Measurements from ENCODE around the gene HIPK4. TPM values are rescaled to one million over a fixed set of nuclear protein-coding genes. Genes with fewer than 3 reads are reported as not detected.

Gene HIPK4
- 0.15 to 0.32 TPM (median 0.19 TPM) in 5 replicates for total RNA-seq (2022; extraction: Qiagen RNA extraction; ENCODE audit: low read depth)

DNA sequence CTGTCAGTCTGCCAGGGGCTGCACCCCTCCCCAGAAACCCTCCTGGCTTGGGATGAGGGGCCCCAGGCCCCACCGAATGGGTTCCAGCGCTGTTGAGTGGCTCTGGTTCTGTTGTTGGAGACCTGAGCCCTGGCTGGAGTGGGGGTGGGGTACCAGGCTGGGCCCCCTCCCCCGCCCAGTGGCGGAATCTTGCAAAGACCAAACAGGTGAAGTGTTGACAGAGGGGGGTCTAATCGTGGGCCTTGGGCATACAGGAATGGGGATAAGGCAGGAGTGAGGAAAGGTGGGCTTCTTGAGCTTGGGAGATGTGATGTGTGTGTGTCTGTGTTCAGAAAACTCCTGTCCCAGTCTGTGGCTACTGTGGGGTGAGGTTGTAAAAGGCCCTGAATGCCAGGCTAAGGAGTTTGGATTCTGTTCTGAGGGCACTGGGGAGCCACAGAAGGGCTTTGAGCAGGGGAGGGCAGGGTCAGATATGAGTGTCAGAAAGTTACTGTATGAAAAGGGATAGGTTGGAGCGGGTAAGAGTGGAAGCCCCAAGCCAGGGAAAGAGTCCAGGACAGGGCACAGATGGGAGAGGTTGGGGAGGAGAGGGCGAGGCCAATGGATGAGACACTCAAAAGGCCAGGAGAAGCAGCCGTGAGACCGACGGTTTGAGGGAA lies at the start of gene HIPK4:
Gene HIPK4, minus strand, starts transcription at position 98 of the 659 bp plus-strand sequence. CDS start 279 bp downstream, outside the sequence.

DNA sequence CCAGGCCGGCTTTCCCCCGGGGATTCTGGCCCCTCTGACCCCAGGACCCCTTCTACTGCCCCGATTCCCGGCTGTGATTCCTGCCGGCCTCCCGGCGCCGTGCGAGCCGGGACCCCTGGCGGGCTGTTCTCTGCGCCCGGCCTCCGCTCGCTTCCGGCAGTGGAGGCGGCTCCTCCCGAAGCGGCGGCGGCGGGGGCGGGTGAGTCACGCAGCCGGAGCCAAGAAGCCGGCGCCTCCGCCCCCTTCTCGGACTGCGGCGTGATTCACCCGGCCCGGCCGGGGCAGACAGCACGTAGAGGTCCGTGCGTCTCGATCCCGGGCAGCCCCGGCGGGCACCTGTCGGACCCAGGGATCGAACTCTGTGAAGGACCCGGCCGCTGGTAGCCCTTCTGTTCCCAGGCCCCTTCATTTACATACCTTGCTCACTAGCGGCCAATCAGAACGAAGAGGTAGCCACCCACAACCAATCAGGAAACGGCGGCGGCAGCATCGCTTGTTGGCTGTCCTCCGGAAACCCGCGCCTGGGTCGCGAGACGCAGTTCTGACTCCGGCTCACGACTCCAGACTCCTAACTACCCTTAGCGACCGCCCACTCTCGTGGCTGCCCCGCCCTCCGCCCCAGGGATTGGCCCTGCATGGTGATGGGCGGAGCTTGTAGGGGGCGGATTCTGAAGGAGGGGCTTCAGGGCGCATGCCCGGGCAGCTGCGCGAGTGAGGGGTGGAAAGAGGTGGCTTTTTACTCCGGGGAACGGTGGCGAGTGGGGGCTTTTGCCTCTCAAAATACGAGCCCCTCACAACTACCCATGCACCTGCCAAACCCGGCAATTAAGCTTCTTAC lies 35.7 kb upstream of the HIPK4 start, which contains the start of gene SERTAD1:
Gene SERTAD1, minus strand, starts transcription at position 543 of the 838 bp plus-strand sequence. CDS start 2,446 bp downstream, outside the sequence.

GRCh38 chr19:40413291-40413845 lies 23.4 kb upstream of the HIPK4 start, which contains the start of gene PRX:
PRX (minus strand) TSS chr19:40413378; CDS start chr19:40407932, 5,446 bp downstream.

GRCh38 chr19:40348125-40348913 lies 41.7 kb downstream of the HIPK4 start, which contains the start of the genes C19orf47 and PLD3:
C19orf47 (minus strand) TSS chr19:40348397; CDS start chr19:40341857, 6,540 bp downstream.
PLD3 (plus strand) TSS chr19:40348695; CDS start chr19:40366484, 17,789 bp downstream.

Other genes starting within 250 kb of the HIPK4 start
- gene MAP3K10, start 198.8 kb downstream of the HIPK4 start, total RNA-seq (2022; extraction: Qiagen RNA extraction; ENCODE audit: low read depth): 13.3 to 19.3 TPM (median 17.7 TPM) in 5 replicates
- gene TTC9B, start 171.8 kb downstream of the HIPK4 start, total RNA-seq (2022; extraction: Qiagen RNA extraction; ENCODE audit: low read depth): 0.14 to 0.81 TPM (median 0.51 TPM) in 5 replicates
- gene CCNP, start 163.5 kb downstream of the HIPK4 start, total RNA-seq (2022; extraction: Qiagen RNA extraction; ENCODE audit: low read depth): 0.14 to 0.63 TPM (median 0.34 TPM) in 4 of 5 replicates, not detected in the other
- gene AKT2, start 104.8 kb downstream of the HIPK4 start, total RNA-seq (2022; extraction: Qiagen RNA extraction; ENCODE audit: low read depth): 119 to 188 TPM (median 159 TPM) in 5 replicates
- 26.1 to 33.2 TPM (median 31.8 TPM) in 5 replicates for gene C19orf47, start 41.8 kb downstream of the HIPK4 start, total RNA-seq (2022; extraction: Qiagen RNA extraction; ENCODE audit: low read depth)
- 235 to 282 TPM (median 255 TPM) in 5 replicates for gene PLD3, start 41.5 kb downstream of the HIPK4 start, total RNA-seq (2022; extraction: Qiagen RNA extraction; ENCODE audit: low read depth)
- 1.2 to 1.7 TPM (median 1.3 TPM) in 5 replicates for gene PRX, start 23.2 kb upstream of the HIPK4 start, total RNA-seq (2022; extraction: Qiagen RNA extraction; ENCODE audit: low read depth)
- gene SERTAD1, start 35.8 kb upstream of the HIPK4 start, total RNA-seq (2022; extraction: Qiagen RNA extraction; ENCODE audit: low read depth): 24.4 to 39.2 TPM (median 32.1 TPM) in 5 replicates
- 37.9 to 45.3 TPM (median 38.7 TPM) in 5 replicates for gene SERTAD3, start 54.2 kb upstream of the HIPK4 start, total RNA-seq (2022; extraction: Qiagen RNA extraction; ENCODE audit: low read depth)
- gene BLVRB, start 75.6 kb upstream of the HIPK4 start, total RNA-seq (2022; extraction: Qiagen RNA extraction; ENCODE audit: low read depth): 233 to 340 TPM (median 311 TPM) in 5 replicates
- gene SPTBN4, start 76.8 kb upstream of the HIPK4 start, total RNA-seq (2022; extraction: Qiagen RNA extraction; ENCODE audit: low read depth): 0.59 to 1.3 TPM (median 0.90 TPM) in 5 replicates
- 99.0 to 162 TPM (median 140 TPM) in 5 replicates for gene SHKBP1, start 186.7 kb upstream of the HIPK4 start, total RNA-seq (2022; extraction: Qiagen RNA extraction; ENCODE audit: low read depth)
- gene LTBP4, start 211.2 kb upstream of the HIPK4 start, total RNA-seq (2022; extraction: Qiagen RNA extraction; ENCODE audit: low read depth): 42.6 to 67.2 TPM (median 46.7 TPM) in 5 replicates